Measurements from ENCODE around the gene CERS4. TPM values are rescaled to one million over a fixed set of nuclear protein-coding genes. Genes with fewer than 3 reads are reported as not detected.

CERS4 gene
- total and polyA plus RNA-seq, 2 of the 8 experiments (the other 6 are each of a cell fraction or from before 2014, with no cell fraction given), result 88.2 to 179 TPM

GRCh38 chr19:8257052-8257443 lies 47.9 kb downstream of the CERS4 start:
- Histone ChIP-seq H2BK12ac (ENCODE audit: low read depth, low read length) (no peak overlapping the region), H2BK15ac (ENCODE audit: low read length) (no peak overlapping the region), H4K91ac (replicated peaks; ENCODE audit: insufficient read length, low read length) (no peak overlapping the region), H3K4me3 (ENCODE audit: extremely low read depth in 1 of 4, insufficient read depth in 2 of 4, low read depth in 3 of 4, low read length in 4 of 4) (no peak overlapping the region), H3K4me2 (ENCODE audit: insufficient read depth in 1 of 2, low read depth in 2 of 2, low read length in 2 of 2) (no peak overlapping the region), H3K56ac (replicated peaks; ENCODE audit: insufficient read length, low read depth, low read length) (no peak overlapping the region), H3K23me2 (ENCODE audit: low read depth, low read length) (no peaks in the 10 kb centered on the region), H3K27me3 (replicated peaks in 1 of 4; ENCODE audit: control insufficient read depth in 3 of 4, extremely low read depth in 1 of 4, insufficient read depth in 3 of 4, low read length in 3 of 4) (no peaks in the 10 kb centered on the region), H4K20me1 (replicated peaks in 1 of 2; ENCODE audit: control insufficient read depth in 1 of 2, insufficient read depth in 2 of 2, low read length in 2 of 2) (peaks cover 5% of the 10 kb centered on the region in 2 experiments), H4K8ac (ENCODE audit: extremely low read depth, insufficient read depth, low read length) (no peak overlapping the region), H3K14ac (ENCODE audit: insufficient read length) (no peak overlapping the region), H3K18ac (ENCODE audit: extremely low read depth, low read length) (no peak overlapping the region), H4K5ac (ENCODE audit: insufficient read length, low read depth, low read length) (no peak overlapping the region), H2AK5ac (ENCODE audit: low read depth, low read length) (no peak overlapping the region), H3K4ac (replicated peaks; ENCODE audit: insufficient read length, low read depth, low read length) (no peak overlapping the region), H3K4me1 (replicated peaks in 1 of 4; ENCODE audit: control insufficient read depth in 3 of 4, insufficient read depth in 4 of 4, low read length in 3 of 4) (peaks cover 0 to 4% (median under 1%) of the 10 kb centered on the region in 4 experiments; a peak in 2 of 7 replicates), H2BK20ac (ENCODE audit: low read length) (no peak overlapping the region), H2AFZ (ENCODE audit: low read length) (no peak overlapping the region), H3K23ac (ENCODE audit: insufficient read length) (no peak overlapping the region), H3K36me3 (ENCODE audit: control insufficient read depth in 2 of 4, insufficient read depth in 4 of 4, low read length in 3 of 4) (peaks cover 8 to 33% (median 28%) of the 10 kb centered on the region in 4 experiments; a peak in 7 of 8 replicates), H3K79me2 (ENCODE audit: control insufficient read depth in 1 of 2, insufficient read depth in 2 of 2, low read length in 2 of 2) (no peaks in the 10 kb centered on the region), H3K9me3 (ENCODE audit: insufficient read depth in 2 of 2, low read depth in 1 of 2, low read length in 1 of 2) (no peaks in the 10 kb centered on the region), H3K79me1 (ENCODE audit: low read depth, low read length) (no peaks in the 10 kb centered on the region; the same call in 1 of the 2 replicates), H2BK5ac (ENCODE audit: low read depth, low read length) (no peak overlapping the region), H2BK120ac (replicated peaks; ENCODE audit: low read depth, low read length) (no peak overlapping the region), H3K27ac (ENCODE audit: low read depth, low read length) (no peak overlapping the region), H3K9ac (replicated peaks in 1 of 4; ENCODE audit: extremely low read depth in 1 of 4, low read depth in 3 of 4, low read length in 3 of 4) (no peak overlapping the region)
- DNase-seq (ENCODE audit: low read depth in 1 of 2, low spot score in 2 of 2), result peak in 1 of 2 experiments; percentile 65
- TF ChIP-seq, protein P1, sequence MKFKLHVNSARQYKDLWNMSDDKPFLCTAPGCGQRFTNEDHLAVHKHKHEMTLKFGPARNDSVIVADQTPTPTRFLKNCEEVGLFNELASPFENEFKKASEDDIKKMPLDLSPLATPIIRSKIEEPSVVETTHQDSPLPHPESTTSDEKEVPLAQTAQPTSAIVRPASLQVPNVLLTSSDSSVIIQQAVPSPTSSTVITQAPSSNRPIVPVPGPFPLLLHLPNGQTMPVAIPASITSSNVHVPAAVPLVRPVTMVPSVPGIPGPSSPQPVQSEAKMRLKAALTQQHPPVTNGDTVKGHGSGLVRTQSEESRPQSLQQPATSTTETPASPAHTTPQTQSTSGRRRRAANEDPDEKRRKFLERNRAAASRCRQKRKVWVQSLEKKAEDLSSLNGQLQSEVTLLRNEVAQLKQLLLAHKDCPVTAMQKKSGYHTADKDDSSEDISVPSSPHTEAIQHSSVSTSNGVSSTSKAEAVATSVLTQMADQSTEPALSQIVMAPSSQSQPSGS (IDR thresholded peaks at IDR 0.05; ENCODE audit: low read length), result no peak
- TF ChIP-seq EP300 (IDR thresholded peaks at IDR 0.05; ENCODE audit: borderline replicate concordance in 1 of 2, low read depth in 2 of 2, low read length in 2 of 2) (no peak), TAF1 (IDR thresholded peaks at IDR 0.05; ENCODE audit: low read depth, low read length) (no peak), CREB1 (IDR thresholded peaks at IDR 0.05) (no peak), JUND (IDR thresholded peaks at IDR 0.05; ENCODE audit: low read length) (no peak), GTF2F1 (IDR thresholded peaks at IDR 0.05; ENCODE audit: borderline replicate concordance, low read depth, low read length) (no peak), CTBP2 (IDR thresholded peaks at IDR 0.05; ENCODE audit: borderline replicate concordance, insufficient read depth, insufficient read length, low read length) (no peak), CHD1 (IDR thresholded peaks at IDR 0.05; ENCODE audit: low read depth, low read length) (no peak), FOSL1 (IDR thresholded peaks at IDR 0.05; ENCODE audit: insufficient read depth, low read depth, low read length) (no peak)
- TF ChIP-seq, protein P2, sequence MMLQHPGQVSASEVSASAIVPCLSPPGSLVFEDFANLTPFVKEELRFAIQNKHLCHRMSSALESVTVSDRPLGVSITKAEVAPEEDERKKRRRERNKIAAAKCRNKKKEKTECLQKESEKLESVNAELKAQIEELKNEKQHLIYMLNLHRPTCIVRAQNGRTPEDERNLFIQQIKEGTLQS (IDR thresholded peaks at IDR 0.05; ENCODE audit: insufficient read depth, low read depth, low read length), result no peak
- 83% methylated on average over 5 of the region's 5 CpGs; no CpG with 5 or more reads in 1 of the 2 experiments for WGBS, 2 experiments (ENCODE audit: extremely low coverage in 1 of 2, insufficient coverage in 1 of 2, insufficient read length in 1 of 2, insufficient replicate concordance in 2 of 2, low coverage in 1 of 2, low lambda C conversion rate in 2 of 2, missing lambda C conversion rate in 1 of 2)
- ChIA-PET POLR2A (ENCODE audit: partially characterized antibody) (interaction anchor here (0.6 to 0.8 kb wide), 2 partner anchors 14 to 46 kb away, joined by 3 to 4 read pairs; no protein-coding TSS in a partner anchor), CTCF (ENCODE audit: partially characterized antibody) (interaction anchor here (0.6 to 2.0 kb wide), 11 partner anchors 10 to 321 kb away, joined by 3 to 5 read pairs (median 3); no protein-coding TSS in a partner anchor)
- FAIRE-seq, result no peak
